GM18526 (cell line): Measurements from ENCODE around the gene TEX2.

Experiments
- POLR2A ChIP-seq: IDR thresholded peaks from 3 replicates; pipeline ENCODE4 v1.6.1; 2011; ENCODE audit not compliant: insufficient read length; ENCODE audit errors: extremely low read depth

Gene TEX2

GRCh38 chr17:64099543-64099942, 163.5 kb downstream of the TEX2 start:
- TF ChIP-seq POLR2A = no peak
